Activated CD8-positive, alpha-beta memory T cell treated with anti-CD3 and anti-CD28 coated beads, Interleukin-2, amount 50 U/mL, for 1 hour (primary cell): ENCODE results near the gene PSORS1C2.

Experiments used
- DNase-seq: peaks from one replicate; pipeline ENCODE4 v3.0.0-alpha.2; 2020; ENCODE audit errors: extremely low read depth

PSORS1C2 gene

GRCh38 chr6:31140643-31141042 is 1.8 kb upstream of the PSORS1C2 start:
- DNase-seq: no peak

GRCh38 chr6:31139599-31139998 is 733 bp upstream of the PSORS1C2 start:
- no peak for DNase-seq

- DNase-seq: no peak
Measured at GRCh38 chr6:31135710-31136109, 3.2 kb downstream of the PSORS1C2 start.

GRCh38 chr6:31132806-31133205 is 6.1 kb downstream of the PSORS1C2 start:
- no peak for DNase-seq

- no peak for DNase-seq
Measured at GRCh38 chr6:31131595-31131994, 7.3 kb downstream of the PSORS1C2 start.

- no peak for DNase-seq
Measured at GRCh38 chr6:31130751-31131150, 8.1 kb downstream of the PSORS1C2 start.

GRCh38 chr6:31129130-31129529 is 9.7 kb downstream of the PSORS1C2 start:
- DNase-seq: no peak

- DNase-seq: peak; percentile 27
Measured at GRCh38 chr6:31128093-31128676, 10.7 kb downstream of the PSORS1C2 start.

GRCh38 chr6:31126396-31127175 is 12.3 kb downstream of the PSORS1C2 start:
- DNase-seq: no peak

- DNase-seq: no peak
Measured at GRCh38 chr6:31125586-31126363, 13.1 kb downstream of the PSORS1C2 start.

- DNase-seq: no peak
Measured at GRCh38 chr6:31125162-31125561, 13.7 kb downstream of the PSORS1C2 start.

GRCh38 chr6:31122791-31123706 is 15.8 kb downstream of the PSORS1C2 start:
- no peak for DNase-seq

- no peak for DNase-seq
Measured at GRCh38 chr6:31121131-31121790, 17.6 kb downstream of the PSORS1C2 start.

GRCh38 chr6:31120151-31120915 is 18.5 kb downstream of the PSORS1C2 start, which contains the start of gene CDSN:
TSS of gene CDSN (minus strand) at chr6:31120446. CDS start at chr6:31120419, 27 bp downstream.
- DNase-seq: no peak

- no peak for DNase-seq
Measured at GRCh38 chr6:31118178-31118577, 20.7 kb downstream of the PSORS1C2 start.

GRCh38 chr6:31116661-31117385 is 22.0 kb downstream of the PSORS1C2 start:
- DNase-seq: no peak

- DNase-seq: no peak
Measured at GRCh38 chr6:31115941-31116560, 22.8 kb downstream of the PSORS1C2 start.

GRCh38 chr6:31114970-31115849 is 23.7 kb downstream of the PSORS1C2 start:
- no peak for DNase-seq
